HG02970 (cell line): ENCODE measurements around the gene RBBP7.

Experiments used
- ATAC-seq: cut with Tn5 transposase; IDR thresholded peaks from one replicate; pipeline ENCODE4 v1.9.1; 2021; ENCODE audit warnings: mild to moderate bottlenecking, moderate library complexity, moderate number of reproducible peaks; ENCODE audit not compliant: unreplicated experiment, low FRiP score

RBBP7 gene

DNA sequence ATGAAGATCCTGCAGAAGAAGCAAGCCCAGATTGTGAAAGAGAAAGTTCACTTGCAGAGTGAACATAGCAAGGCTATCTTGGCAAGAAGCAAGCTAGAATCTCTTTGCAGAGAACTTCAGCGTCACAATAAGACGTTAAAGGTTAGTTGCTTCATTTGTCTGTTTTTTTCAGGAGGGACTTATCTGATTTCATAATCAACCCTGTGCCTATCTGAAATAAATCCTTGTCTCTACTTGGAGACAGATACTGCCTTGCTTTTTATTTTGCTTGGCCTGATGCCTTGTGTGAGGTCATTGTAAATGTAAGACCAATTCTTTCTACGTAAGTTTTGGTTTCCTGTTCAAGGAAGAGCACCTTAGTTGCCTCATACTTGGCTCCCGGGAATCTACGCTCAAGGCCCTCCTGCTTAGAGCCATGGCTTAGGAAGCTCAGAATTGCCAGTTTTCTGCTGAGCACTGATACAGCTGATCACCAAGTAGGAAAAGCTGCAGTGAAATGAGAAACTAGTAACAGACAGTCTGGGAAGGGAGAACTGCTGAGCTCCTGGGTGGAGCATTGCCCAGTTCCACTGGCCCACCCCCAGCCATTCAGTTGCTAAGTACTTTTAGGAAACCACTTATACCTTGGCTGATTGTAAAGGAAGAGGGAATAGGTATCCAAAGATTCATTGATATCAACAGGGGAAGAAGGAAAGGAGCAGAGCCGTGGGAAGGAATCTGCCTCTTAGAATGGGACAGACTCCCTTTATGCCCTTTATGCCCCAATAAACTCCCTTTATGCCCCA is 41.8 kb downstream of the RBBP7 start:
- ATAC-seq, result no peak

DNA sequence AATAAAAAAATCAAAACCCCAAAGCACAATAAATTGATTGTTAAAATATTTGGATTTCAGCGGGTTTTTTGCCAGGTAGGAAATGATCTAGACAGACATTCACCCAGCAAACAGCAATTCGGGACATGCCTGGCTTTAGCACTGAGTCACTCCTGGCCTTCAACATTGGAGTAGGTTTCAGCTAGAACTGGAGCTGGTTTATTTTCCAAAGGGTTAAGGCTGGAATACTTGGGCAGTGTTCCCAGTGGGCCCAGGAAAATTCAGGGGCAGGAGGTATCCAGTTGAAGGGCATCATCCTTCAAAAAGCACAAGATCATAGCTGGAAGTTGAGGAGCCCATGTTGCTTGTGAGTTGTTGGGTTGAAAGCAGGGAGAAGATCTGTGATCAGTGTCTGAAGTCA is 42.9 kb downstream of the RBBP7 start:
- ATAC-seq, result no peak

- no peak for ATAC-seq
Measured at GRCh38 chrX:16826207-16826606, 44.0 kb downstream of the RBBP7 start.

DNA sequence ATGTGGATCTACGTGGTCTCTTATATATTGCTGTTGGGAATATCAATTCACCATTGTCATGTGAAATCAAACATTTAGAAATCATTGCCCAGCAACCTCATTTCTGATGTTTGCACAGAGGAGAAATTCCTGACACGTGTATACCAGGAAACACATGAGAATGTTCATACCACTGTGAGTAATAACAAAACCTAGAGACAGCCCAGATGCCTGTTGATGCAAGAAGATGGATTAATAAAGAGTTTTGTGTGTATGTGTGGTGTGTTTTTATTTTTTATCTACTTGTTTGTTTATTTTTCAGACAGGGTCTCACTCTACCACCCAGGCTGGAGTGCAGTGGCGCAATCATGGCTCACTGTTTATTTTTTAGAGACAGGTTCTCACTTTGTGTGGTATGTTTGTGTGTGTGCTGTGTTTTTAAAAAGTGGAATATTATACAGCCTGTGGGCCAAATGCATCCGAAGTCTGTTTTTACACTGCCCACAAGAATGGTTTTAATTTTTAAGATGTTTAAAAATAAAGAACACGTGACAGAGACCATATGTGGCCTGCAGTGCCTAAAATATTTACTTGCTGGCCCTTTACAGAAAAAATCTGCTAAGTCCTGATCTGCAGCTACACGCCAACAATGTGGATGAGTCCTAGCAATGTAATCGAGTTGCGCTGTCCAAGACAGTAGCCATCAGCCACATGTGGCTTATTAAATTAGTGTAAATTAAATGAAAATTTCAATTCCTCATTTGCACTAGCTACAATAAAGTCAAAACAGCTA is 44.7 kb downstream of the RBBP7 start:
- ATAC-seq, result no peak

DNA sequence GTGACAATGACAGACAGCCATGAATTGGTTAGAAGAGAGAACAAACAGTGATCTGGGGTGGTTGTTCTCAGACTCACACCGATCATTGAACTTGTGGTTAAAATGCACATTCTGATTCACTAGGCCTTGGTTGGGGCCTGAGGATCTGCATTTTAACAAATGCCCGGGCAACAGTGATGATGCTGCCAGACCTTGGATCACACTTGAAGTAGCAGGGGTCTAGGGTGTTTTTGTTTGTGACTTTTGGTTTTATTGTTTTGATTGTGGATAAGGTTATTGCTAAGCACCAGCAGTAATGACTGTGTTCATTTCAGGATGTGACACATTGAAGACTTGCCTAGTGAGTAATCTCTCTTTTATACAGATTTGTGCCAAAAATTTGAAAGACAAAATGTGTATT is 47.4 kb downstream of the RBBP7 start:
- ATAC-seq, result no peak

DNA sequence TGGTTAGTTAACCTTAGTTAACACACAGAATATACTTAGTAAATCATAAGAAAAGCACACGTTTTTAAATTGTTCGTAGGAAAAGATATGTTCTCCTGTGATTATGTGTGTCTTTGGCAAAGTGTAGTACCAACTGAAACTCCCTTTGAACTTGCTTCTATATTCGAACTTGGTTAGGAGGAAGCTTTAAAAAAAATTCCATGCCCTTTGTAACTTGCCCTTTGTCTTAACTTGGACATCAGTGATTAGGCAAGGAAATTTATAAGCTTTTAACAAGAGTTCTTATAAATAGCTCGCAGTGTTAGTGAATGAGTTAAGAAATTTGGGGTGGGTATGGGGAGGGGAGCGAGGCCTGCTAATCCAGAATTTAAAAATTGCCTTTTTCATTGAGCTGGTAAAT is 50.5 kb downstream of the RBBP7 start:
- no peak for ATAC-seq

DNA sequence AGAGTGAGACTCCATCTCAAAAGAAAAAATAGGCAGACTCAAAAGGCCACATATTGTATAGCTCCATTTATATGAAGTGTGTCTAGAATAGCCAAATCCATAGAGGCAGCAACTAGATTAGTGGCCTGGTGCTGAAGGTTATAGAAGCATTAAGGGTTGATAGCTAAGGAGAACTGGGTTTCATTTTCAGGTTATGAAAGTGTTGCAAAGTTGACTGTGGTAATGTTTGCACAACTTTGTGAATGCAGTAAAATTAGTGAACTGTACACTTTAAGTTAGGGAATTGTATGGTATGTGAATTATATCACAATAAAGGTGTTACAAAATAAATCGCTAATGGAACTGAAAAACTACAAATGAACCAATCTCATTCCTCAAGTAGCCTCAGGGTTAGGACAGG is 55.6 kb downstream of the RBBP7 start:
- ATAC-seq, result no peak

GRCh38 chrX:16807976-16808542 is 62.1 kb downstream of the RBBP7 start:
- ATAC-seq, result no peak

DNA sequence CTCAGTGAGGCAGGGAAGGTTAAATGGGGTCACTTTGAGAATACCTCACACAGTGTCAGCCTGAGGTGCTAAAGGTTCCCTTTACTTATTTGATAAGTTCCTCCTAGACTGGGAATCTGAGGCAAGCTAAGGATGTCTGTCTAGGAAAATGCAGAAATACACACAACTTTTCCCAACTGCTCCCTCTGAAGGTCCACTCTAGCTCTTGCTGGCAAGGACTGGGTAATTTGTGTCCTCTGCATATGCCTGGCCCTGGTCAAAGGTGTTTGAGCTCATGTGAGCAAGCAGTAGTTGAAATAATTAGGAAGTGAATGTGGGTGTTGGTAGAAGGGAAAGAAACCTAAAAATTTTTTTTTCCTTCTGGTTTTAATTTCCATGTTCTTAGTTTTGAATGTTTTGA is 62.6 kb downstream of the RBBP7 start:
- ATAC-seq, result no peak

DNA sequence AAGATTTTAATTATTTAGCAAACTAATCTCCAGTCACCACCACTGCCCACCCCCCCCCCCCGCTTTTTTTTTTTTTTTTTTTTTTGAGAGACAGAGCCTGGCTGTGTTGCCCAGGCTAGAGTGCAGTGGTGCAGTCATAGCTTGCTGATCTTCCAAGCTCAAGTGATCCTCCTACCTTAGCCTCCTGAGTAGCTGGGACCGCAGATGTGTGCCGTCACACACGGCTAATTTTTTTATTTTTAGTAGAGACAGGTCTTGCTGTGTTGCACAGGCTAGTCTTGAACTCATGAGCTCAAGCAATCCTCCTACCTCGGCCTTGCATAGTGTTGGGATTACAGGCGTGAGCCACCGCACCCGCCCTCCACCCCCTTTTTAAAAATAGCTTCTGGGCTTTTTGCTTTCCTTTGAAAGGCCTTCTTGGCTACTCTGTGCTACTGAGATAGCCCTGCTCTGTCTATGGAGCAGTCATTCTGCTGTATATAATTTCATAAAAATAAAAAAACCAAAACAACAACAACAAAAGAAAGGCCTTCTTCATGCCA is 65.2 kb downstream of the RBBP7 start:
- no peak for ATAC-seq

DNA sequence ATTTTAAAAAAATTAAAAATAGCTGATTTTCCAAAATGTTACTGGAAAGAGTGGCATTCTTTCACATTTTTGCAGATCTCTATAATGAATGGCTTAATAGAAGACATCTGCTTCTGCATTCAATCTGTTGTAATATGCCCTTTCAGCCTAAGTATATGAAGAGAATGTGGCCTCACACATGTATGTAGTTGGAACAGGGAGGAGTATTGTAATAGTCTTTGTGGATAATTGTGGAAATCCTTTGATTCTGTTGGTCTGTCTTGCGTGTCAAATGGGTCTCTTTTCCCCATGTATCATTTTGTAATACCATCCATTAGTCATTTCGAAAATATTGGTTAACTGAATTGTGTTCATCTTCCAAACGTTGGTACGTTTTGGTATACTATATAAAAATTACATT is 72.3 kb downstream of the RBBP7 start:
- no peak for ATAC-seq

DNA sequence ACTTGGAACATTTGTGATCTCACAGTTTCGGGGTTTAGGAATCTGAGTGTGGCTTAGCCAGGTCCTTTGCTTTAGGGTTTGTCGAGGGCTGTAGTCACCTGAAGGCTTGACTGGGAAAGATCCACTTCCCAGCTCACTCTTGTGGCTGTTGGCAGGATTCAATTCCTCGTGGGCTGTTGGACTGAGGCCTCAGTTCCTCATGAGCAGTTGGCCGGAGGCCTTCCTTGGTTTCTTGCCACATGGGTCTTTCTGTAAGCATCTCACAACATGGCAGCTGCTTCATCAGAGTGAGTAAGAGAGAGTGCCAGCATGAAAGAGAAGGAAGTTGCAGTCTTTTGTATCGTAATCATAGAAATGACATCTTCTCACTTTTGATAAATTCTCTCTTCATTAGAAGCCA is 72.8 kb downstream of the RBBP7 start:
- ATAC-seq, result no peak

GRCh38 chrX:16796298-16796697 is 73.9 kb downstream of the RBBP7 start:
- no peak for ATAC-seq
